NOMO-1 treated with DMSO at 0.1 percent for 48 hours (cell line): Measurements from ENCODE around the gene TNN.

Experiments
- DNase-seq: peaks from one replicate; lab custom pipeline; 2025; ENCODE audit not compliant: unreplicated experiment; lab: John Stamatoyannopoulos, UW

The TNN gene

DNA sequence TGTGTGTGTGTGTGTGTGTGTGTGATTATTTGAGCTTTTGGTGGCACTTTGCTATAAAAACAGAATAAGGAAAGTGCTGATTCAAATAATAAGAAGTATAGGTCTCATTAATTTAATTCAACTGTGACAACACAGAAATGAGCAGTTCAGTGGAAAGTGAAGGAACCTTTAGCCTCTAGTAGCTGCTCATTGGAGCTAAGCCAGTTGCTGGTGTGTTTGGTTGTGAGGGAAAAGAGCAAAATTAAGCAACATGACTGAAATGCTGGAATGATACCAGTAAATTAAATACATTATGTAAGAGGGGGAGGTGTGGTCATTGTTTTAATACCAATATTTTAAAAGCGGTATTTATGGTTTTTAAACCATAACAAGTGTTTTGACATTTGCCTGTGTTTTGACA lies 69.7 kb downstream of the TNN start:
- no peak for DNase-seq

DNA sequence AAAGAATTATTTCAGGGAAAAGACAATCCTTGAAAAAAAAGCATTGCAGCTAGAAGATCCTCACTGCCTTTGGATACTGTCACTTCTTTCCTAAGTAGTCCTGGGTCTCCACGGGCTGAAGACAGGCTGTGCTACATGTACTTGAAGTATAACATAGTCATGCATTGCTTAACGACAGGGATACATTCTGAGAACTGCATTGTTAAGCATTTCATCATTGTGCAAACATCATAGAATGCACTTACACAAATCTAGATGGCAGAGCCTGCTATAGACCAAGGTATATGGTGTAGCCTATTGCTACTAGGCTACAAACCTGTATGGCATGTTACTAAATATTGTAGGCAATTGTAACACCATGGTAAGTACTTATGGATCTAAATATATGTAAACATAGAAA lies 70.9 kb downstream of the TNN start:
- DNase-seq: no peak

DNA sequence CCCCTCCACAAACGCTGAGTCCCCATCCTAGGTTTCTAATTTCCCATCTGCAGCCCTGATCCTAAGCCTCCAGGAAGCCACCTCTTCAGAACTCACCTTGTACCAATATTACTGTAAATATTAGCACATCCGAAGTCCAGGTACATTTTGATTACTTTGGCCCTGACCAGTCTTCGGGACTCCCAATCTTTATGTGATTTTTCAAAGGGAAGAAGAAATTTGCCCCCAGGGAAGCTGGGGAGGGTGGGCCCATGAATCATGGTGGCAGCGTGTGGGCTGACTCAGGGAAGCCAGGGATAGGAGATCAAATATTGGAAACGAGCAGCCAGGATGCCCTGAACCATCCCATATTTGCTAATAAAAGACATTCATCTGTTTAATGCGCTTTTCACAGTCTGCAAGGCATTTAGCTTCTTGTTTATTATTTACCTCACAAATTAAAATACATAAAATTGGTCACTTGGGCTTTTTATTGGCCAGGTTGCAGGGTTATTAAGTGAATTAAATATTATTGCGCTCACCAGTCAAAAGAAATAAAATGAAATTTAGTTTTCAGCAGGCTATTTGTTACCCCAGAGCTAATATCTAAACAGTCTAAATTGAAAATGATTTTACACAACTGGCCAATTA lies 78.4 kb downstream of the TNN start:
- no peak for DNase-seq

DNA sequence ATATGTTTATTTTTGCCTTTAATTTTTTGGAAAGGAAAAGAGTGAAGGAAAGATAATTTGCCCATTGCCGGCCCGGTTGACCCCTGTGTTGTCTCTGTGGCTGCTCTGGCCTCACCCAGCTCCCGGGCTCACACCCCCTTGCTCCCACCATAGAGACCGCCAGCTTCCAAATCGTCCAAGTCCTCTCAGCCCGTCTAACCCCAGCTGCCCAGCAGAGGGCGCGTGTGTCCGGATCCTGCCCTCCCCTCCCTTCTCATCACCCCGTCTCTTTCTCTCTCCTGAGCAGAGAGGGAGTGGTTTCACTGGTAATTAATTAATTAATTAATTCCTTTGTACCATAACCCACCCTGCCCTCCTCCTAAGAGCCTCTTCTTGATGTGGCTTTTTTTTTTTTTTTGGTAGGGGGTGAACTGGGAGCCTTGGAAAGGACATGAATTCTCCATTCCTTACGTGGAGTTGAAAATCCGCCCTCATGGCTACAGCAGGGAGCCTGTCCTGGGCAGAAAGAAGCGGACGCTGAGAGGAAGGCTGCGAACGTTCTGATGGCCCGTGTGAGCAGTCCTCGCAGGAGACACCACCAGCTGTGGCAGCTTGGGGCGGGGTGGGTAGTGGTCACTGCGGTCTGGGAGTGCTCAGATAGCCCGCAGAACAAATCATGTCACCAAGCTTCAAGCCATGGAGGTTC lies 79.0 kb downstream of the TNN start:
- DNase-seq: peak; percentile 20

DNA sequence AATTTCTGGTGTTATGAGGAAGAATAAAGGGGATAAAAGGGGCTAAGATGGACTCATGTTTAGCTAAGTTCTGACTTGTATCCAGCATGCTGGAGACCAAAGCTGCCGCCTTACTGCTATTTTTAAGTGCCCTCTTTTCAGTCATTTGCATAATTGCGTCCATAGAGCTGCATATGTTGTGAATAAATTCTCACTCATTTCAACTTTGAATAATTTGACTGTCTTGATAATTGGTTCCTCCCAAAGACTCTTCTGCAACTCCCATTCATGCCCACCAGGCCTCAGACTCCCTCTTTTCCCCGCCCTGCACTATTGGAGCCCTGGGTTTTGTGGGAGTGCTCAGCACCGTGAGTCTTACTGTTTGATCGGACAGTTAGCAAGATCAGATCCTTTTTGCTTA lies 79.9 kb downstream of the TNN start:
- DNase-seq: no peak

DNA sequence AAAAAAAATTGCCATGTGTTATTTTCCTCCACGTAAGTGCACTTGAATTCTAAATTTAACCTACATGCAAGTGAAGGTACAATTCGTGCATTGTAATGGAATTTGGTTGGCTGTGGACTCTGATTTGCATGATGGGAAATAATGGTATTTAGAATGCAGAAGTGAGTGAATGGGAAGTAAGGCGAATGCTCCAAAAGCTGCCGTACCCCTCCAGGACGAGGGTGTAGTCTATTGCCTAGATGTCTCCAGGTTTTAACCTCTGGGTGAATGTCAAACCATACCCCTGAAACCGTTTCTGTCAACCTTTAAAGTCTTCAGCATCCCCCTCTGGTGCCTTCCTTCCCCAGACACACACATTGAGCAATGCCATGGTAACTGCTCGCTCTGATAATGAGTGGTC lies 80.4 kb downstream of the TNN start:
- no peak for DNase-seq

DNA sequence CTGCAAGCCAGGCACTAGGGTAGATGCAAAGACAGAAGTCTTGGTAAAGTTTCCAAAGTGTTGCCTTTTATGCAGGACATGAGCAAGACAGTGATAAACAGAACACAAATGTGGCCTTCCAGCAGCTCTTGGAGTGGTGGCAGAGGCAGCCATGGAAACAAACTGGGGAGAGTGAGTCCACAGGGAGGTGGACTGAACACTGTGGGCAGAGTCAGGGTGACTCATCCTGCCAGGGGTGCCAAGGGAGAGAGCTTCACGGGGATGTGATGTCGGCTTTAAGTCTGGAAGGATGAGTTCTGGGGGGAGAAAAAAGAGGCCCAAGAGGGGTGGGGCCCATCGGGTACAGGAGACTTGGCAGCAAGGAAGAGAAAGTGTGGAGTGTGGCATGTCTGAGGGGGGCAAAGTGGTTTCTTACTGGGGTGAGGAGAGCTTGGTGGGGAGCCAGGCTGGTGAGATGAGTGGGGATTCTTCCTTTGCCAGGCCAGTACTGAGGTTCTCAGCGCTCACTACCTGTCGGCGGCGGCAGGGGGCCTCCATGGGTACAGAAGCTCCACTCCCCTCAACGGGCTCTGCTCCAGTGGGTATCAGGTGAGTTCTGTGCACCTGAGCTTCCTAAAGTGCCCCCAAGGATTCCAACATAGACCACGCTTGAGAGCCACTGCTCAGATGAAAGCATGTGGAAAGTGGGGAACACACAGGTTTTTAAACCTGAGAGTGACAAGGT lies 83.1 kb downstream of the TNN start:
- DNase-seq: no peak

DNA sequence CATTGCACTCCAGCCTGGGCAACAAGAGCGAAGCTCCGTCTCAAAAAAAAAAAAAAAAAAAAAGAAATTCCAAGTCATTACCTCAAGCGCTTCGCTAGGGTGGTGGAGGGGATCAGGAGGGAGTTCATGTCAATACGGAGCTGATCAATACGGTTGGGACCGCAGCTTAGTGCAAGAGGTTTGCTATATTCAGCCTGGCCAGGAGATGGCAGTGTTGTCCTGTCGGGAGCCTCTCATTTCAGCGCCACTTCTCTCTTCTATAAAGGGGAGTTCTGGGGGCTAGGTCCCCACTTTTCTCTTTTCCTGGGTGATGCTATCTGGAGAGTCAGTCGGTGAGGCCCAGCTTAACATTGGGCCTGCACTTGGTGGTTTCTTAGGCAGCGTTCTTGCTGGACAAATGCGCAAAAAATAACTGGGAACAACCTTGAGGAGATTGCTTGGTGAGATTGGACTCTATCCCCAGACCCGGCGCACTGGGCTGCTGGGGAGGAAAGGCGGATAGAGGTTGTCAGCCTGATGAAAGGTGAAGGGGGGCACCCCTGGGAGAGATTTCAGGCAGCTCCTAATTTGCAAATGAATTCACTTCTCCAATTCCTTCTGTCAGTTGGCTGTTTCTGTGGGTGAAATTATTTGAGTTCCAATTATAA lies 84.5 kb downstream of the TNN start:
- DNase-seq: peak; percentile 31

DNA sequence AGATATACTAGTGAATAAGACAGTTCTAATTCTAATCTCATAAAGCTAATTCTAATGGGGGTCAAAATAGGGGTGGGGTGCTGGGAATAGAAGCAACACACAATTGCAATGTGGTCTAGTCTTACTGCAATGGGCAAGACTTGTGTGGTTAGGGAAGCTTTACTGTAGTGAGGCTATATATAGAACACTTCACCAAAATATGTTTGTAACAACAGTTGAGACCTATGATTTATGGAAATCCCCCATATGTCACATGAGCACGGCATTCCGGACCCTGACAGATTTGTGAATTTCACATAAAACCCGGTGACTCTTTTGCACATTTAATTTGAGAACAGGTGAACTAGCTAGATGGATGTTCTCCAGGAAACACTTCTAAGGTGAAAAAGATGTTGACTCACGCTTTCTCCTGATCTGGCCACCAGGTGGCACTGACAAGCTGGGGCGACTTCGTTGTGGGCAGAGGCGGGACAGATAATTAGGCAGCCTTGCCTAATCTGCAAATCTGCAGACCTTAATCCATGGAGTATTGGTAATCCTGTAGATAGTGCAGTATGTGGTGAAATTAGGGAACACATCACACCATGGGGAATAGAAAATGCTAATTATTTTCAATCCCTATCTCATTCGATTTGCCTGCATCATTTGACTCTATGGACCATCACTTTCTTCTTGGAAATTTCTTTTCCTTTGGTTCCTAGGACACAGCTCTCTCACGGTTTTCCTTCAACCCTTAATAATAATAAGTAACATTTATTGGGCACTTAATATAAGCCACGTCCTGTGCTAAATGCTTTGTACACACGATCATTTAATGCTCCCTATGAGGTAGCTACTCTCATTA lies 87.2 kb downstream of the TNN start:
- DNase-seq: peak; percentile 71

DNA sequence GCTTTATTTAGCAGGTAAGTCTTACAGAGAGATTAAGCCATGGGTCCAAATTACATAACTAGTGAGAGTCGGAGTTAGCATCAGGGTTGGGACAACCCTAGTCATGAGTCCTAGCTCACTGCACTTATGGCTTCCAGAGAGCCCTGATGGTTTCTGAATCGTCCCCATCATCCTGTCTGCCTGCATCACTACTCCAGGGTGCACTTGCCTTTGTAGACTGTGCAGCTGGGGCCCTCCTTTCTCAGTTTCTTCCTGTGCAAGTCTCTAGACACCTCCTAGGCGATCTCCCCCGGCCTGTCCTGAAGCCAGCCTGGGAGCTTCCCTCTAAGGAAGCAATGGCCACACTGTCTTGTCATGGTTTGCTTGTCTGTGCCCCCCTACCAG lies 87.8 kb downstream of the TNN start:
- no peak for DNase-seq

DNA sequence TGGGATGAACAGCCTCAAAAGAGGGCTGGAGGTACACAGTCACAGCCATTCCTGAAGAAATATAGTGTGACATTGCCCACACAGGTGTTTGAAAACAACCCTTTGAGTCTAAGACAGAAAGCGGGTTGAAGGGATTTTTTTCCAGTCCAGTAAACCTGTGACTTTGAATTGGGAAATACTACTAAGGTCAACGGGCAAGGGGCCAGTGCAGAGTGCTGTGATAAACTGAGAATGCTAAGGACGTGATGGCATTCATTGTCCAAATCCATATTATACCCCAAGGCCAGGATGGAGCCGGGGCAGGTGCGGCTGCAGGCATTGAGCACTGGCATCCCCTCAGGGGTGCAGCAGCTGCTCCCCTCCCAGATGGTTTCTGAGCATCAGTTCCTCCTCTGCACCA lies 88.3 kb downstream of the TNN start:
- no peak for DNase-seq

DNA sequence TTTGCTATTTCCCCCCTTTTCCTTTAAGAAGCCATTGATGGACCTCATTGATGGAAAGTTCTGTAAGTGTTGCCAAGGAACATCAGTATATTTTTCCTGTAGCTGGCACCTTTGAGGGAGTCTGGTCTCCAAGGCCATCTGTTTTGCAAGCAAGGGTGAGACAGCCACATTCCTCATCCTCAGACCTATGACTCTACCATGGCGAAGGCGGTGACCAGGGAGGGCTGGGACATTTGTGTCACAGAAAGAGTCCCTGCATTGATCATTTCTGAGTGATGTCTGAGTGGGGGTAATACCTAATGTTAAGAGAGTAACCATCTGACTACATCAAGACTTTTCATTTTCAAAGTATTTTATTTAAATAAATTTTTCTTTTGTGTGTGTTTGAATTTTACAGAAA lies 89.6 kb downstream of the TNN start:
- DNase-seq: no peak

DNA sequence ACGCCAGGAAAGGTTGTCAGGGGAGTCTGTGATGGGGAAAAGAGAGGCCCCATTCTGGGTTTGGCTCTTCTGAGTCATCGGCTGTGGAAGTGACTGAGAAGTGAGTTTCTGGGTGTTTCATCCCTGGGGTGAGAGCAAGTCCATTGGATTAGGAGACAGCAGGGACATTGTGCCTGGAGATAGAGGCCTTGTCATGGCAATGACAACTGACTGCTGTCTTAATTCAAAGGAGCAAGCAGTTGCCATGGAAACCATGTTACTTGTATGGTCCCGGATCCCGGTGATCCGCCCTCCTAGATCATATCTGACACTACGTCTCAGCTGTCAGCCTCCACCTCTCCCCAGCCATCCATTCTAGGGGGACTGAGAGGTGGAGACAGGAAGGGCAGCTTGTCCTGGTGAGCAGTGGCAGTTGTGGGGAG lies 90.5 kb downstream of the TNN start:
- no peak for DNase-seq

DNA sequence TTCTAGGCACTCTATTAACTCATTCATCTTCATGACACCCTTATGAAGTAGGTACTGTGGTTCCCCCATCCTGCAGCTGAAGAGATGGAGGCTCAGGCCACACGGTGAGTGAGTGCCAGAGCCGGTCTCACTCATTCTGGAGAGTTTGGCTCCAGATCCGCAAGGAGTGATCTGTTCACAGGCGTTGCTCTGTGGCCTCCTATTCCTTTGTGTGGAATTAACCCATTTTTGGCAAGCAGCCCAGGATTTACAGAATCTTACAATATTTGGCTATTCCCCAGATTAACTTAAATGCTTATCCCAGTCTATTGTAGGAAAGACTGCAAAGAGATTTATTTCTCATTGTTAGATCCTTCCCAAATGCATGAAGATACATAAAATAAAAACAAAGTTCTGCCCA lies 95.3 kb downstream of the TNN start:
- DNase-seq: no peak

DNA sequence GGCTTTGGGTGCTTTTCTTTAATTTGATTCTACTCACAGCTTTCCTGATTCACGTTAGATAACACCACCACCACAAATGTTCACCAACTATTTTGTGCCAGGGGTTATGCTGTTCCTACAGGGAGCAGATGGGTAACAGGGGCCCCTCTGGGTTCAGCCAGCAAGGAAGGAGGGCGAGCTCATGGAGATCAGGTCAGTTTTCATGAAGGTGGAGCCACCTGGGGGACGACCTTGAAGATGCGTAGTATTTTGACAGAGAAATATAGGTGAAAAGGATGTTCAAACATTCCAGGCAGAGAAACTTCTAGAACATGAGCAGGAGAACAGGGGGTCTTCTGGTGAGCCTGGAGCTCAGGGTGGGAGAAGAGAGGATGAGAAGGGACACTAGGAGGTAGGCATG lies 96.1 kb downstream of the TNN start:
- DNase-seq: no peak

DNA sequence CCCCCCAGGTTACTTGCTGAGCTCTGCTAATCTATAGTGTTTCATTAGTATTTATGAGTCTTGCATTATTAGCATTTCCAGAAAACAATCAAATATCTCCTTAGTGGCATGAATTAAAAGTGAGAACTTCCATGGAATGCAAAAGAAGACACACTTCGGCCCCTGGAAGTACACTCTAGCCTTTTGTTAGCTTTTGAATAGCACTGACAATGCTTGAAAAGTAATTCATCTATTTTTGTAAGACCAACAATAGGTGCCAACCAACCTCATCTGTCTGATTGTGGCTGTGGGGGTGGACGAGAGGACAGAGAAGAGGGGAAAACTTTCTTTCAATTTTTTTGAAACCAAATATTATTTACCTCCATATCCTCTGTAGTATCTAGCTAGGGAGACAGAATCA lies 97.1 kb downstream of the TNN start:
- DNase-seq: no peak

DNA sequence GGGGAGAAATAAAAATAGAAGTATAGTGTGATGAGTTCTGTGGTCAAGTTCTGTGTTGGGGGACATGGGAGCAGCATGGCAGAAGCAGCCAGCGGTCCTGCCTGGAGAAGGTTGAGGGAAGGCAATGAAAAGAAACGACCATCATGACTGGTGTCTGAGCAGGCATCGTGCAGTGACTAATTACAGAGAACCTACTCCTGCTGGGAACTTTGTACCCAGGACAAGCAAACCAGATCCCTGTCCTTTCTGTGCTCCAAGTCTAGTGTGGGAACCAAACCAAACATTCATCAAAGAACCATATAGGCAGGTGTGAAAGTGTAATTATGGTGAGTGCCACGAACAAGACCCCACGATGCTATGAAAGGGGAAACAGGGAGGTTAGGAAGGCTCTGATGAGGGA lies 99.1 kb downstream of the TNN start:
- DNase-seq: no peak

DNA sequence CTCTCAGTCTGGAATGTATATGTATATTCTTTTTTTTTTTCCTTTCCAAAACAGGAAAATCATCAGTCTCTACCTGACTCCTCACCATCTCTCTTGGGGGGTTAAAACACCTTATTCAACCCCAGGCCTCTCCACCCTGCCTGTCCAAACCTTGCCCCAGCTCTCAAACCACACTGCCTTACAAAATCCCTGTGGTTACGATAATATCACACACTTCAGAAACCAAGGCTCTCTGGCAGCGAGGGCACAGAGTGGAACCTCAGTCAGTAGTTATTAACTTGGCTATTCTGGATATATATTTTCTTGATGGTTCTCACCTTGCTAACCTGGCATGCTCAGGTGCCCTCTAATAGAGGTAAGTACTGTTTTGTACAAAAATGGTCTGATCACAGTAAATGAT lies 100.2 kb downstream of the TNN start:
- no peak for DNase-seq

DNA sequence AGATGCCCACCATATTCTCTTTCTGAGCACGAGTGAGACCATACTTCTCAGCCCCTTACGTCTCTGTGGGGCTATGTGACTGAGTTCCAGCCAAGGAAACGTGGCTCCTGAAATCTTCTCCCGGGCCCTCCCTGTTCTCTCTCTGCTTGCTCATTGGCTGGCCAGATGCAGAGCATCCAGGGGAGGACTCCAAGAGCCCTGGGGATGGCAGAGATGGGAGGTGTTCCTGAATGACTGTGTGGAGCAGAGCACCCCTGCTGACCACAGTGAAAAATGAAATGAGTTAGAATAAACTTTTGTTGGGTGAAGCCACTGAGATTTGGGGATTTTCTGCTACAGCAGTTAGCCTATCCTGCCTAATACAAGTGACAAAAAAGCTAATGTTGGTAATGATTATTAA lies 101.1 kb downstream of the TNN start:
- DNase-seq: no peak

DNA sequence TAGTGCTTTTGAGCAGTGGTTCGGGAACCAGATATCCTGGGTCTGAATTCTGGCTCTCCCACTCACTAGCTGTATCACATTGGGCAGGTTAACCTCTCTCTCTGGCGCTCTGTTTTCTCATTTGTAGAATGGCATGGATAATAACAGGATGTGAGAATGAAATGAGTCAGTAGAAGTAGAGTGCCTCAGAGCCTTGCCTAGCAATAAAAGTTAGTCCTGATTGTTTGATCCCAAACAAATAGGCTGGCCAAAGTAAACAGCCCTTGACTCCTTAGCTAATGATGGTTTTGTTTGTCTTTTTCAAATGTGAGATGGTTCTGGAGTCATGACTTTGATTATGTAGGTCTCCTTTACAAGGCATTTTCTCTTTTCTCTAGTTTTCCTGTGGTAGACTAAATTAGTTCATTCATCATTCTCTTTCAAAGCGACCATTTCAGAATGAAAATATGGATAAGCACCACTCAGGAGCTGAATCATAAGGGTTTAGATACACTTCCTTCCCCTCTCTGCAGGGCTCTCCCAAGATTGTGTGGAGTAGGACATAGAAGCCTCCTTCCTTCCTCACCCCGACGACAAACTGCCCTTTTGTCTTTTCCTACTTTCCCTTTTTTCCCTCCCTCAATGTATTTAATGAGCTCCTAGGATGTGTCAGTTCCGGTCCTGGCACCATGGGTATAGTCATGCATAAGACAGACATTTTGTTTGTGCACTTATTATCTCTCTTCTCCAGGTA lies 101.8 kb downstream of the TNN start:
- no peak for DNase-seq
